OCI-LY7 (cell line): ENCODE data around the gene MYO18B.

Experiments used
- CTCF ChIP-seq: fragments of 200-600 bp; sonication (generic); conservative IDR thresholded peaks from 2 replicates; pipeline ENCODE4 v1.5.1; 2014; ENCODE audit warnings: mild to moderate bottlenecking, antibody characterized with exemption, low read length, moderate library complexity, mixed read lengths
- EZH2phosphoT487 ChIP-seq: fragments of 200-600 bp; sonication (generic); IDR thresholded peaks from 2 replicates; pipeline ENCODE4 v1.6.1; 2018; ENCODE audit warnings: low read depth, borderline replicate concordance, mild to moderate bottlenecking, mixed run types, antibody characterized with exemption, low read length, moderate library complexity, mixed read lengths

- TF ChIP-seq CTCF (no peak), EZH2phosphoT487 (no peak)
Measured at GRCh38 chr22:25726241-25726640, 15.7 kb upstream of the MYO18B start.
